HG02884 (cell line): ENCODE measurements around the gene MRPL37.
"Not testable (repeated sequence)": the region's sequence is repeated elsewhere in the genome, so short reads cannot be mapped to it uniquely, and the experiment has no call there.

Experiments used
- ATAC-seq: cut with Tn5 transposase; IDR thresholded peaks from one replicate; pipeline ENCODE4 v1.9.1; 2021; ENCODE audit warnings: mild to moderate bottlenecking, moderate library complexity; ENCODE audit not compliant: unreplicated experiment

Gene MRPL37

GRCh38 chr1:54218883-54219687, 19.1 kb downstream of the MRPL37 start:
- no peak for ATAC-seq

GRCh38 chr1:54219688-54220003, 19.7 kb downstream of the MRPL37 start:
- no peak for ATAC-seq

GRCh38 chr1:54220004-54220811, 20.2 kb downstream of the MRPL37 start:
- no peak for ATAC-seq

GRCh38 chr1:54221113-54221834, 21.3 kb downstream of the MRPL37 start:
- no peak for ATAC-seq

- no peak for ATAC-seq
Measured at GRCh38 chr1:54221867-54222484, 22.0 kb downstream of the MRPL37 start.

- no peak for ATAC-seq
Measured at GRCh38 chr1:54222711-54223110, 22.7 kb downstream of the MRPL37 start.

GRCh38 chr1:54223441-54224202, 23.7 kb downstream of the MRPL37 start:
- no peak for ATAC-seq

GRCh38 chr1:54224233-54224632, 24.3 kb downstream of the MRPL37 start:
- no peak for ATAC-seq

- no peak for ATAC-seq
Measured at GRCh38 chr1:54225378-54225777, 25.4 kb downstream of the MRPL37 start.

- no peak for ATAC-seq
Measured at GRCh38 chr1:54225986-54226559, 26.1 kb downstream of the MRPL37 start.

- no peak for ATAC-seq
Measured at GRCh38 chr1:54227091-54227602, 27.2 kb downstream of the MRPL37 start.

- ATAC-seq = no peak
Measured at GRCh38 chr1:54227891-54228310, 27.9 kb downstream of the MRPL37 start.

GRCh38 chr1:54228638-54229079, 28.7 kb downstream of the MRPL37 start:
- ATAC-seq = no peak

GRCh38 chr1:54229281-54229891, 29.4 kb downstream of the MRPL37 start:
- no peak for ATAC-seq

GRCh38 chr1:54230507-54231339, 30.8 kb downstream of the MRPL37 start:
- ATAC-seq = no peak

- not testable (repeated sequence) for ATAC-seq
Measured at GRCh38 chr1:54233196-54233595, 33.2 kb downstream of the MRPL37 start.

GRCh38 chr1:54234284-54234683, 34.3 kb downstream of the MRPL37 start:
- ATAC-seq = no peak

- no peak for ATAC-seq
Measured at GRCh38 chr1:54237586-54237985, 37.6 kb downstream of the MRPL37 start.
